Psoas muscle (tissue), 8 donors: ENCODE measurements around the gene PHACTR3. TPM values are rescaled to one million over a fixed set of nuclear protein-coding genes. Genes with fewer than 3 reads are reported as not detected.

ENCODE experiments used
- ATAC-seq, 4 donors: fragments of 200-7000 bp; cut with Tn5 transposase; one replicate each; pipeline ENCODE4 v1.9.1; 2020; ENCODE audit warnings: moderate library complexity in 3 of 4, mild to moderate bottlenecking in 2 of 4
- DNase-seq, 2 donors: peaks; one replicate each; pipeline ENCODE4 v3.0.0-alpha.2; 2020
- H3K27ac ChIP-seq: fragments of 200-600 bp; one replicate; pipeline ENCODE4 v1.8.0; 2022
- H3K27me3 ChIP-seq, 3 donors: fragments of 200-600 bp in 1 of 3; one replicate each; pipeline versions ENCODE4 v1.6.1 to v1.8.0; 2013 to 2022; ENCODE audit warnings: low read length in 2 of 3, mild to moderate bottlenecking in 2 of 3, moderate library complexity in 1 of 3; ENCODE audit not compliant: insufficient read depth in 3 of 3
- H3K36me3 ChIP-seq, 2 donors: fragments of 200-600 bp in 1 of 2; one replicate each; pipeline versions ENCODE4 v1.6.1 to v1.8.0; 2013 to 2022; ENCODE audit warnings: low read depth in 1 of 2, mild to moderate bottlenecking in 1 of 2, moderate library complexity in 1 of 2; ENCODE audit not compliant: insufficient read depth in 1 of 2
- H3K4me1 ChIP-seq: fragments of 200-600 bp; one replicate; pipeline ENCODE4 v1.8.0; 2022
- H3K4me3 ChIP-seq: fragments of 200-600 bp; one replicate; pipeline ENCODE4 v1.8.0; 2022; ENCODE audit warnings: mild to moderate bottlenecking
- H3K9me3 ChIP-seq: fragments of 200-600 bp; one replicate; pipeline ENCODE4 v1.8.0; 2022
- CTCF ChIP-seq: fragments of 200-600 bp; IDR thresholded peaks from one replicate; pipeline ENCODE4 v1.8.0; 2022; ENCODE audit warnings: antibody characterized with exemption
- WGBS, 3 donors: extraction: QIAGEN DNeasy Blood & Tissue Kit; methylation state at CpG; one replicate each; pipeline versions ENCODE4 v1.1.6 to v1.1.7; 2013; 5-methylcytosine and 5-hydroxymethylcytosine counted together
- intact Hi-C, 2 donors: fragments of 100-400 bp; cut with DNase I; formaldehyde crosslinking; loops; one replicate each; pipeline versions ENCODE4 v1.11.0 to v1.14.2; 2022
- polyA plus RNA-seq, 3 donors: library from polyadenylated mRNA; stranded (reverse); fragments of 200-250 nt; gene quantifications; one replicate each; pipeline ENCODE4 v1.2.3, GENCODE V29; 2013
- total RNA-seq, 4 donors: library from RNA; stranded (reverse); fragmentation: NEBNext Ultra II Directional in 2 of 4; extraction: Animal tissue kit (Norgen Biotek cat#: 25700) in 2 of 4; gene quantifications; one replicate each; pipeline versions ENCODE4 v1.2.1 to v1.2.4, GENCODE V29; 2021 to 2023
- donor health status: healthy with polysubstance abuse.
- donor health status: DM: no; HTN: no; CAD: no; lungs with moderate emphysema.
- donor health status: Bipolar disorder and iron deficiency.
- donor health status: healthy.
- donor health status: DM: yes; HTN: yes; CAD: no.
- donor health status: DM: no; HTN: no; CAD: no.
- donor health status: DM: no; HTN: no; CAD: no.
- donor health status: DM: yes; HTN: yes; CAD: no.

Gene PHACTR3
- total and polyA plus RNA-seq, 7 donors = 0.10 to 0.46 (median 0.15) TPM; not detected in 3

GRCh38 chr20:59568509-59569024 is 35.8 kb upstream of the PHACTR3 start:
- Histone ChIP-seq H3K9me3 (no peaks in the 10 kb centered on the region), H3K27me3 (peaks cover 0 to 30% (median 1%) of the 10 kb centered on the region in 3 donors), H3K4me1 (peaks cover 4% of the 10 kb centered on the region), H3K27ac (no peak overlapping the region), H3K4me3 (no peak overlapping the region), H3K36me3 (no peaks in the 10 kb centered on the region)
- TF ChIP-seq CTCF = no peak
- ATAC-seq (no peak), DNase-seq (no peak)
- 59 to 68% (median 64%) methylated on average over 10 of the region's 10 CpGs for WGBS, 3 donors
- intact Hi-C loops = no loop called here

GRCh38 chr20:59569305-59569704 is 35.0 kb upstream of the PHACTR3 start:
- peaks cover 0 to 30% (median 1%) of the 10 kb centered on the region in 3 donors for H3K27me3 ChIP-seq
- intact Hi-C loops = no loop called here
- no peak overlapping the region for H3K27ac ChIP-seq
- DNase-seq (no peak), ATAC-seq (no peak)
- H3K4me1 ChIP-seq = peaks cover 4% of the 10 kb centered on the region
- 47 to 84% (median 75%) methylated on average over 4 of the region's 4 CpGs for WGBS, 3 donors
- no peaks in the 10 kb centered on the region for H3K9me3 ChIP-seq
- no peaks in the 10 kb centered on the region for H3K36me3 ChIP-seq
- no peak for TF ChIP-seq CTCF
- H3K4me3 ChIP-seq = no peak overlapping the region

GRCh38 chr20:59571151-59571550 is 33.2 kb upstream of the PHACTR3 start:
- Histone ChIP-seq H3K27ac (no peak overlapping the region), H3K4me3 (no peak overlapping the region), H3K27me3 (peaks cover 0 to 30% (median 1%) of the 10 kb centered on the region in 3 donors), H3K9me3 (no peaks in the 10 kb centered on the region), H3K36me3 (no peaks in the 10 kb centered on the region), H3K4me1 (peaks cover 4% of the 10 kb centered on the region)
- intact Hi-C loops = loop anchor here in 1 of 2 donors (2.0 kb wide), 1 partner anchor 180 kb away; no protein-coding TSS in a partner anchor
- WGBS, 3 donors = 44 to 55% (median 46%) methylated on average over 7 of the region's 7 CpGs
- no peak for ATAC-seq
- TF ChIP-seq CTCF = no peak
- DNase-seq = no peak

GRCh38 chr20:59571551-59572314 is 32.6 kb upstream of the PHACTR3 start:
- DNase-seq = peak; percentile 46 to 70
- peak; percentile 87 for TF ChIP-seq CTCF

More at GRCh38 chr20:59571551-59572314, 32.6 kb upstream of the PHACTR3 start:
- ATAC-seq = peak; percentile 44 to 75 (median 66)
- peaks cover 0 to 36% (median 2%) of the 10 kb centered on the region in 3 donors for H3K27me3 ChIP-seq
- H3K9me3 ChIP-seq = no peaks in the 10 kb centered on the region
- WGBS, 3 donors = 4 to 8% (median 4%) methylated on average over 28 of the region's 28 CpGs
- H3K4me3 ChIP-seq = peak overlapping the region; percentile 53
- no peaks in the 10 kb centered on the region for H3K36me3 ChIP-seq
- no peak overlapping the region for H3K27ac ChIP-seq
- peaks cover 4% of the 10 kb centered on the region for H3K4me1 ChIP-seq
- intact Hi-C loops = loop anchor here in 1 of 2 donors (2.0 kb wide), 1 partner anchor 179 kb away; no protein-coding TSS in a partner anchor
